K562 (cell line): ENCODE data around the gene ZEB2. TPM values are rescaled to one million over a fixed set of nuclear protein-coding genes. Genes with fewer than 3 reads are reported as not detected.
A peak's percentile ranks its signal among the peaks of the same experiment; 100 is the strongest.

Source experiments
- CREB3L1 ChIP-seq: fragments of 450-650 bp; IDR thresholded peaks from 2 replicates; pipeline ENCODE4 v1.6.1; 2014; ENCODE audit warnings: low read depth, mild to moderate bottlenecking, moderate library complexity, borderline replicate concordance
- ERF ChIP-seq: fragments of 450-650 bp; formaldehyde crosslinking; IDR thresholded peaks from 2 replicates; pipeline ENCODE4 v1.4.0; 2020; ENCODE audit warnings: mild to moderate bottlenecking, mixed read lengths
- FOXK2 ChIP-seq, 2 experiments: fragments of 450-650 bp; IDR thresholded peaks in 1 of 2; conservative IDR thresholded peaks in 1 of 2; 2 replicates each; pipeline ENCODE4 v1.6.1; 2016; ENCODE audit warnings: low read depth in 2 of 2, mild to moderate bottlenecking in 1 of 2
- MLLT1 ChIP-seq, 2 experiments: fragments of 450-650 bp; IDR thresholded peaks; 2 replicates each; pipeline ENCODE4 v1.6.1; 2016
- MYBL2 ChIP-seq, 2 experiments: fragments of 450-650 bp in 1 of 2; sonication (generic) in 1 of 2; formaldehyde crosslinking in 1 of 2; IDR thresholded peaks; 2 replicates each; pipeline versions ENCODE4 v1.6.1 to v1.8.1; 2017 to 2022; ENCODE audit warnings: borderline replicate concordance in 1 of 2, inconsistent platforms in 1 of 2, low read depth in 1 of 2, mild to moderate bottlenecking in 1 of 2, missing genetic modification reagents in 1 of 2, moderate library complexity in 1 of 2
- NCOR1 ChIP-seq: fragments of 450-650 bp; IDR thresholded peaks from 2 replicates; pipeline ENCODE4 v1.6.1; 2016; ENCODE audit warnings: mild to moderate bottlenecking, moderate library complexity
- NFRKB ChIP-seq: fragments of 450-650 bp; IDR thresholded peaks from 2 replicates; pipeline ENCODE4 v1.6.1; 2016; ENCODE audit warnings: low read depth
- NUFIP1 ChIP-seq: fragments of 450-650 bp; IDR thresholded peaks from 2 replicates; pipeline ENCODE4 v1.6.1; 2018; ENCODE audit not compliant: partially characterized antibody
- PCBP2 ChIP-seq: fragments of 200-400 bp; formaldehyde crosslinking; IDR thresholded peaks from 2 replicates; pipeline ENCODE4 v1.6.1; 2018; ENCODE audit warnings: low read length, low read depth, mild to moderate bottlenecking, moderate library complexity; ENCODE audit not compliant: poor library complexity, severe bottlenecking
- RBFOX2 ChIP-seq: fragments of 200-400 bp; formaldehyde crosslinking; IDR thresholded peaks from 2 replicates; pipeline ENCODE4 v1.6.1; 2017; ENCODE audit warnings: low read depth, mild to moderate bottlenecking, low read length, moderate library complexity
- RNF2 ChIP-seq: sonication (generic); IDR thresholded peaks from 2 replicates; pipeline ENCODE4 v1.6.1; 2016
- SMARCA4 ChIP-seq: fragments of 450-650 bp; IDR thresholded peaks from 2 replicates; pipeline ENCODE4 v1.6.1; 2016
- SOX6 ChIP-seq: fragments of 450-650 bp; IDR thresholded peaks from 2 replicates; pipeline ENCODE4 v1.6.1; 2014; ENCODE audit warnings: mild to moderate bottlenecking
- TAF1 ChIP-seq: IDR thresholded peaks from 2 replicates; pipeline ENCODE4 v1.6.1; 2011; ENCODE audit warnings: mild to moderate bottlenecking, low read length, moderate library complexity; ENCODE audit not compliant: insufficient read depth, control insufficient read depth, severe bottlenecking; ENCODE audit errors: extremely low read depth
- TCF3 ChIP-seq: sonication (generic); formaldehyde crosslinking; IDR thresholded peaks from 2 replicates; pipeline ENCODE4 v1.4.0; 2020; ENCODE audit warnings: mild to moderate bottlenecking, missing genetic modification reagents
- TFAP4 ChIP-seq: sonication (generic); formaldehyde crosslinking; IDR thresholded peaks from 2 replicates; pipeline ENCODE4 v1.8.0; 2022; ENCODE audit warnings: missing genetic modification reagents, mild to moderate bottlenecking, moderate library complexity, borderline replicate concordance
- THRAP3 ChIP-seq: fragments of 450-650 bp; IDR thresholded peaks from 2 replicates; pipeline ENCODE4 v1.6.1; 2016; ENCODE audit warnings: mild to moderate bottlenecking, inconsistent platforms, borderline replicate concordance
- ZHX1 ChIP-seq: fragments of 150-350 bp; conservative IDR thresholded peaks from 2 replicates; pipeline ENCODE4 v1.6.1; 2014; ENCODE audit warnings: low read length
- ZNF408 ChIP-seq: fragments of 250-450 bp; sonication (Bioruptor Pico); IDR thresholded peaks from 2 replicates; pipeline ENCODE4 v1.4.0; 2020; ENCODE audit warnings: low read depth, mild to moderate bottlenecking, moderate library complexity
- polyA plus RNA-seq, 8 experiments: library from polyadenylated mRNA; depleted of rRNA in 4 of 8; stranded (reverse) in 5 of 8; unstranded in 3 of 8; fragments of >200 nt; fragmentation: Nextera tagmentation in 2 of 8; fragmentation: Illumina TruSeq in 1 of 8; extraction: Ambion mirVana in 2 of 8; extraction: Trizol in 1 of 8; gene quantifications; 2 replicates each; pipeline versions ENCODE4 v1.2.1 to v1.2.3, GENCODE V29; 2011 to 2014; ENCODE audit warnings: inconsistent platforms in 1 of 8, missing spikeins in 1 of 8
- total RNA-seq, 7 experiments: library from RNA; depleted of rRNA in 6 of 7; stranded (reverse); fragments of >200 nt in 6 of 7; fragmentation: Illumina TruSeq in 2 of 7; extraction: Trizol in 2 of 7; gene quantifications; 2 replicates each; pipeline versions ENCODE4 v1.2.1 to v1.2.3, GENCODE V29; 2011 to 2021; ENCODE audit warnings: low replicate concordance in 1 of 7
- TF ChIP-seq, protein P1 (sequence below): fragments of 250-450 bp; sonication (Bioruptor Pico); IDR thresholded peaks from 2 replicates; pipeline ENCODE4 v1.8.0; 2022; ENCODE audit warnings: moderate library complexity, mild to moderate bottlenecking, inconsistent platforms

The ZEB2 gene
- total and polyA plus RNA-seq, 9 of the 15 experiments (the other 6 are each of a cell fraction or from before 2014, with no cell fraction given) = 15.1 to 113 (median 72.3) TPM

DNA sequence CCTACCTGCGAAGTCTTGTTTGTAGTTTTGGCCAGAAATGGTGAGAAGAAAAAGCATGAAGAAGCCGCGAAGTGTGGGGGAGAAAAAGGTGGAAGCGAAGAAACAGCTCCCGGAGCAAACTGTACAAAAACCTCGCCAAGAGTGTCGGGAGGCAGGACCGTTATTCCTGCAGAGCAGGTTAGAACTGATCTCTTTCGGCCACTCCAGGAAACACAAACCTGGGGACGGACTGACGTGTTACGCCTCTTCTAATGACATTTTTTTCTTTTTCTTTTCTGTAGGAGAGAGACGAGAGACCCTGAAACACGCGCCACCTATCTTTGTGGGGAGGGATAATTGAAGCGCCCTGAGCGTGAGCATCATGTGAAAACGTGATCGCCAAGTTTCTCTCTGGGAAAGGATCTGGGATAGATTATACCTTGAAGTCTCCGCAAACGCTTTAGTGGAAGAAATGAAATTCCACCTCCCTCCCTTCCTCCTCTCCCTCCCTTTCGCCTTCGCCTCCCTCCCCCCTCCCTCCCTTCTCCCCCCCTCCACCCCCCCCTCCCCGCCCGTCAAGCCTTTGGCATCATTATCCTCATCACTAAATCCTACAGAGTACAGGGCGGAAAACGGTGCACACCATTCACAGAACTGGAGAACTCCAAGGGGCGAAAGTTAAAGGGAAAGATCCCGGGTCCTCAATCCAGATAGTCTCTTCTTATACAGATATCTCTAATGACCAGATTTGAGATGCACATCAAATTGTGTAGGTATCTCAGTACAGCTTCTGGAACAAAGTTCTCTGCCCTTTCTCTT is at the start of gene ZEB2 (continued):
- TF ChIP-seq ERF (CRISPR knock-in tag) (no peak), PCBP2 (peak; percentile 85), SOX6 (peak; percentile 84), NUFIP1 (peak; percentile 77), THRAP3 (no peak), SMARCA4 (peak; percentile 63; the same call in 1 of the 2 replicates), FOXK2 (conservative IDR thresholded peaks at IDR 0.05 in 1 of 2, IDR thresholded peaks at IDR 0.05 in 1 of 2; ENCODE audit: low read depth in 2 of 2) (peak; percentile 46 to 58; a peak in 3 of 4 replicates), RNF2 (peak; percentile 88), MLLT1 (IDR thresholded peaks at IDR 0.05) (peak; percentile 98 to 99), RBFOX2 (peak; percentile 82), NFRKB (0 out of 2 replicates have a peak, but pooled peaks have one; percentile 85), CREB3L1 (peak; percentile 59; the same call in 1 of the 2 replicates), TFAP4 (peak; percentile 45; the same call in 1 of the 2 replicates), ZHX1 (no peak), TCF3 (CRISPR knock-in tag) (peak; percentile 44; the same call in 1 of the 2 replicates), TAF1 (peak; percentile 99), MYBL2 (IDR thresholded peaks at IDR 0.05; ENCODE audit: low read depth) (peak; percentile 92), MYBL2 (CRISPR knock-in tag; IDR thresholded peaks at IDR 0.05; ENCODE audit: borderline replicate concordance) (no peak), ZNF408 (CRISPR knock-in tag) (no peak), NCOR1 (peak; percentile 54)
- TF ChIP-seq, protein P1, sequence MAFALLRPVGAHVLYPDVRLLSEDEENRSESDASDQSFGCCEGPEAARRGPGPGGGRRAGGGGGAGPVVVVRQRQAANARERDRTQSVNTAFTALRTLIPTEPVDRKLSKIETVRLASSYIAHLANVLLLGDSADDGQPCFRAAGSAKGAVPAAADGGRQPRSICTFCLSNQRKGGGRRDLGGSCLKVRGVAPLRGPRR (CRISPR knock-in tag) = no peak
